Measurements from ENCODE around the gene NCS1. TPM values are rescaled to one million over a fixed set of nuclear protein-coding genes. Genes with fewer than 3 reads are reported as not detected.

The NCS1 gene
- total and polyA plus RNA-seq, 2 experiments from 2014 or later: 4.7 to 33.0 TPM

GRCh38 chr9:130239363-130239695 is 67.1 kb downstream of the NCS1 start:
- Histone ChIP-seq H3K27me3 (replicated peaks; ENCODE audit: insufficient read depth) (no peaks in the 10 kb centered on the region), H3K9ac (no peak overlapping the region)
- in situ Hi-C loops (cut with MboI): loop anchor here (25.0 kb wide), 1 partner anchor 352 kb away; no protein-coding TSS in a partner anchor

GRCh38 chr9:130239741-130240241 is 67.6 kb downstream of the NCS1 start:
- peak; percentile 34 for DNase-seq
- TF ChIP-seq EZH2phosphoT487 (IDR thresholded peaks at IDR 0.05; ENCODE audit: insufficient read depth, low read depth) (no peak), EZH2 (IDR thresholded peaks at IDR 0.05; ENCODE audit: insufficient read depth, poor library complexity, severe bottlenecking) (no peak)
- Histone ChIP-seq H3K27me3 (replicated peaks; ENCODE audit: insufficient read depth) (no peaks in the 10 kb centered on the region), H3K4me3 (no peak overlapping the region), H2AFZ (no peak overlapping the region), H3K27ac (no peak overlapping the region), H3K9me3 (ENCODE audit: low read depth) (no peaks in the 10 kb centered on the region), H3K4me1 (ENCODE audit: insufficient read depth) (no peaks in the 10 kb centered on the region), H3K9ac (no peak overlapping the region), H4K20me1 (ENCODE audit: insufficient read depth) (no peaks in the 10 kb centered on the region), H3K4me2 (ENCODE audit: unreplicated experiment) (no peak overlapping the region), H3F3A (ENCODE audit: insufficient read depth) (no peaks in the 10 kb centered on the region), H3K36me3 (ENCODE audit: low read depth) (no peaks in the 10 kb centered on the region), H3K9me2 (ENCODE audit: insufficient read depth) (no peaks in the 10 kb centered on the region), H3K79me2 (ENCODE audit: insufficient read depth) (no peaks in the 10 kb centered on the region)
- in situ Hi-C loops (cut with MboI): loop anchor here (25.0 kb wide), 1 partner anchor 352 kb away; no protein-coding TSS in a partner anchor
- 44 to 50% methylated on average over 9 of the region's 9 CpGs for WGBS, 2 experiments (ENCODE audit: low coverage in 1 of 2, low lambda C conversion rate in 2 of 2, missing lambda C conversion rate in 2 of 2)

More at GRCh38 chr9:130239363-130239695, 67.1 kb downstream of the NCS1 start:
- Histone ChIP-seq H3K4me1 (ENCODE audit: insufficient read depth) (no peaks in the 10 kb centered on the region), H3F3A (ENCODE audit: insufficient read depth) (no peaks in the 10 kb centered on the region), H3K4me2 (ENCODE audit: unreplicated experiment) (no peak overlapping the region), H3K9me2 (ENCODE audit: insufficient read depth) (no peaks in the 10 kb centered on the region), H4K20me1 (ENCODE audit: insufficient read depth) (no peaks in the 10 kb centered on the region), H3K4me3 (no peak overlapping the region), H3K36me3 (ENCODE audit: low read depth) (no peaks in the 10 kb centered on the region), H3K79me2 (ENCODE audit: insufficient read depth) (no peaks in the 10 kb centered on the region), H3K9me3 (ENCODE audit: low read depth) (no peaks in the 10 kb centered on the region), H3K27ac (no peak overlapping the region), H2AFZ (no peak overlapping the region)
- DNase-seq: no peak
- TF ChIP-seq EZH2phosphoT487 (IDR thresholded peaks at IDR 0.05; ENCODE audit: insufficient read depth, low read depth) (no peak), EZH2 (IDR thresholded peaks at IDR 0.05; ENCODE audit: insufficient read depth, poor library complexity, severe bottlenecking) (no peak)
- 94 to 100% methylated on average over 3 of the region's 3 CpGs for WGBS, 2 experiments (ENCODE audit: low coverage in 1 of 2, low lambda C conversion rate in 2 of 2, missing lambda C conversion rate in 2 of 2)

GRCh38 chr9:130240410-130241197 is 68.4 kb downstream of the NCS1 start:
- peak; percentile 79 for DNase-seq
- Histone ChIP-seq H3K4me1 (ENCODE audit: insufficient read depth) (no peaks in the 10 kb centered on the region), H3K4me2 (ENCODE audit: unreplicated experiment) (no peak overlapping the region), H3K4me3 (no peak overlapping the region), H3K27me3 (replicated peaks; ENCODE audit: insufficient read depth) (no peaks in the 10 kb centered on the region), H3K79me2 (ENCODE audit: insufficient read depth) (no peaks in the 10 kb centered on the region), H3F3A (ENCODE audit: insufficient read depth) (no peaks in the 10 kb centered on the region), H3K9me2 (ENCODE audit: insufficient read depth) (no peaks in the 10 kb centered on the region), H3K9me3 (ENCODE audit: low read depth) (no peaks in the 10 kb centered on the region), H3K36me3 (ENCODE audit: low read depth) (no peaks in the 10 kb centered on the region), H3K27ac (no peak overlapping the region), H4K20me1 (ENCODE audit: insufficient read depth) (no peaks in the 10 kb centered on the region), H2AFZ (peak overlapping the region; percentile 80), H3K9ac (no peak overlapping the region)
- in situ Hi-C loops (cut with MboI): loop anchor here (25.0 kb wide), 1 partner anchor 353 kb away; no protein-coding TSS in a partner anchor
- WGBS, 2 experiments (ENCODE audit: low coverage in 1 of 2, low lambda C conversion rate in 2 of 2, missing lambda C conversion rate in 2 of 2): 68 to 75% methylated on average over 5 of the region's 5 CpGs
- TF ChIP-seq EZH2phosphoT487 (IDR thresholded peaks at IDR 0.05; ENCODE audit: insufficient read depth, low read depth) (no peak), EZH2 (IDR thresholded peaks at IDR 0.05; ENCODE audit: insufficient read depth, poor library complexity, severe bottlenecking) (no peak)

DNA sequence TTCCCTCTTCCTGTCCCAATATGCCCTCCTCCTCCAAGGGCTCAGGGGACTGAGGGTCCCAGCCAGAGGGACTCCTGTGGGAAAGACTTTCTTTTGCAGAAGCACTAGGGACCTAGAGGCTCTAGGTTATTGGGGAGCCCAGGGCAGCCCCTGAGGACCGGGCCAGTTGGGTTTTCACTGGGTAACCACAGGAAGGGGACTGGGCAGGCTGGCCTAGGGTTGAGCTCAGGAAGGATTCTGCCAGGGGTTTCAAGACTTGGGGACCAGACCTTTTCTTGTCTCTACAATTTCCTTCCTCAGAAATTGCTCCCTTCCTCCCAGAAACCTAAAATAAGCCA is 69.0 kb downstream of the NCS1 start:
- Histone ChIP-seq H4K20me1 (ENCODE audit: insufficient read depth) (no peaks in the 10 kb centered on the region), H3K36me3 (ENCODE audit: low read depth) (no peaks in the 10 kb centered on the region), H3K4me2 (ENCODE audit: unreplicated experiment) (no peak overlapping the region), H2AFZ (no peak overlapping the region), H3K4me3 (no peak overlapping the region), H3K9ac (no peak overlapping the region), H3K27me3 (replicated peaks; ENCODE audit: insufficient read depth) (no peaks in the 10 kb centered on the region), H3K79me2 (ENCODE audit: insufficient read depth) (no peaks in the 10 kb centered on the region), H3K9me3 (ENCODE audit: low read depth) (no peaks in the 10 kb centered on the region), H3K27ac (no peak overlapping the region), H3F3A (ENCODE audit: insufficient read depth) (no peaks in the 10 kb centered on the region), H3K9me2 (ENCODE audit: insufficient read depth) (no peaks in the 10 kb centered on the region), H3K4me1 (ENCODE audit: insufficient read depth) (no peaks in the 10 kb centered on the region)
- no peak for DNase-seq
- in situ Hi-C loops (cut with MboI): loop anchor here (25.0 kb wide), 1 partner anchor 354 kb away; no protein-coding TSS in a partner anchor
- WGBS, 2 experiments (ENCODE audit: low coverage in 1 of 2, low lambda C conversion rate in 2 of 2, missing lambda C conversion rate in 2 of 2): 93 to 100% methylated on average over 1 of the region's 1 CpG
- no peak for TF ChIP-seq EZH2phosphoT487 (IDR thresholded peaks at IDR 0.05; ENCODE audit: insufficient read depth, low read depth)
- TF ChIP-seq EZH2 (IDR thresholded peaks at IDR 0.05; ENCODE audit: insufficient read depth, poor library complexity, severe bottlenecking): no peak
